Measurements from ENCODE around the gene TAS2R9.

DNA sequence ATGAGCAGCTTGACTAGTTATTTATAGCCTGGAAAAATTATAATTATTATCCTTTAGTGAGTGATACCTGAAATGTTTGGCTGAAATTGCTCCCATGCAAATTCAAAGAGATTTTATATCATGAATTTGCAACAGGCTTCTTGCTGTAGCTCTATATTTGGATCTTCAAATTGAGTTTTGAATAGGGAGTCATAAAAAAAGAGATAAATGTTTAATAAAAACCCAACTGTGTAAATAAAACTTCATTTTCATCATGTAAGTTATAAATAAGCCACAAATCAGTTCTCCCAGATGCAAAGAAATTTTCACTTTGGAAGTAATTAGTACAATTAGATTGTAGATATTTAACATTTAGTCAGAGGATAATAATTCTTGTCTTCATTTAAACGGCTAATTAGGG, 2.8 kb downstream of the TAS2R9 start, which contains the start of gene TAS2R8:
- TF ChIP-seq, protein P1, sequence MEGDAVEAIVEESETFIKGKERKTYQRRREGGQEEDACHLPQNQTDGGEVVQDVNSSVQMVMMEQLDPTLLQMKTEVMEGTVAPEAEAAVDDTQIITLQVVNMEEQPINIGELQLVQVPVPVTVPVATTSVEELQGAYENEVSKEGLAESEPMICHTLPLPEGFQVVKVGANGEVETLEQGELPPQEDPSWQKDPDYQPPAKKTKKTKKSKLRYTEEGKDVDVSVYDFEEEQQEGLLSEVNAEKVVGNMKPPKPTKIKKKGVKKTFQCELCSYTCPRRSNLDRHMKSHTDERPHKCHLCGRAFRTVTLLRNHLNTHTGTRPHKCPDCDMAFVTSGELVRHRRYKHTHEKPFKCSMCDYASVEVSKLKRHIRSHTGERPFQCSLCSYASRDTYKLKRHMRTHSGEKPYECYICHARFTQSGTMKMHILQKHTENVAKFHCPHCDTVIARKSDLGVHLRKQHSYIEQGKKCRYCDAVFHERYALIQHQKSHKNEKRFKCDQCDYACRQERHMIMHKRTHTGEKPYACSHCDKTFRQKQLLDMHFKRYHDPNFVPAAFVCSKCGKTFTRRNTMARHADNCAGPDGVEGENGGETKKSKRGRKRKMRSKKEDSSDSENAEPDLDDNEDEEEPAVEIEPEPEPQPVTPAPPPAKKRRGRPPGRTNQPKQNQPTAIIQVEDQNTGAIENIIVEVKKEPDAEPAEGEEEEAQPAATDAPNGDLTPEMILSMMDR (IDR thresholded peaks at IDR 0.05): no peak
- TF ChIP-seq POLR2A (IDR thresholded peaks at IDR 0.05; ENCODE audit: low read depth): no peak
